Colon (tissue), 2 donors: Measurements from ENCODE around the gene ZFHX3.
"Not testable (repeated sequence)": the region's sequence is repeated elsewhere in the genome, so short reads cannot be mapped to it uniquely, and the experiment has no call there.

Experiments
- FAIRE-seq: peaks from 2 replicates; lab custom pipeline; 2012; peaks lifted over from hg19 to GRCh38; lab: Jason Lieb, UNC
- donor health status: control.
- donor health status: control.

Gene ZFHX3

GRCh38 chr16:73047536-73048291, at the start of gene ZFHX3:
ZFHX3 (minus strand) TSS chr16:73048128; CDS start chr16:72960145, 87,983 bp downstream.
- FAIRE-seq = no peak

GRCh38 chr16:73096510-73096909, 48.6 kb upstream of the ZFHX3 start:
- no peak for FAIRE-seq

- FAIRE-seq = no peak
Measured at GRCh38 chr16:73095885-73096421, 48.0 kb upstream of the ZFHX3 start.

GRCh38 chr16:73095142-73095820, 47.4 kb upstream of the ZFHX3 start:
- FAIRE-seq = no peak

- no peak for FAIRE-seq
Measured at GRCh38 chr16:73094371-73094770, 46.4 kb upstream of the ZFHX3 start.

GRCh38 chr16:73093146-73094144, 45.5 kb upstream of the ZFHX3 start:
- FAIRE-seq = no peak

- FAIRE-seq = no peak
Measured at GRCh38 chr16:73092236-73092781, 44.4 kb upstream of the ZFHX3 start.

GRCh38 chr16:73091174-73091573, 43.2 kb upstream of the ZFHX3 start:
- no peak for FAIRE-seq

GRCh38 chr16:73089420-73089819, 41.5 kb upstream of the ZFHX3 start:
- no peak for FAIRE-seq

GRCh38 chr16:73086108-73086507, 38.2 kb upstream of the ZFHX3 start:
- no peak for FAIRE-seq

GRCh38 chr16:73083271-73083670, 35.3 kb upstream of the ZFHX3 start:
- FAIRE-seq = no peak

GRCh38 chr16:73082634-73083051, 34.7 kb upstream of the ZFHX3 start:
- not testable (repeated sequence) for FAIRE-seq

- no peak for FAIRE-seq
Measured at GRCh38 chr16:73080931-73081330, 33.0 kb upstream of the ZFHX3 start.

- FAIRE-seq = no peak
Measured at GRCh38 chr16:73076324-73076810, 28.4 kb upstream of the ZFHX3 start.

- FAIRE-seq = no peak
Measured at GRCh38 chr16:73074382-73074781, 26.5 kb upstream of the ZFHX3 start.

GRCh38 chr16:73072051-73072450, 24.1 kb upstream of the ZFHX3 start:
- not testable (repeated sequence) for FAIRE-seq

GRCh38 chr16:73071131-73071940, 23.4 kb upstream of the ZFHX3 start:
- FAIRE-seq = no peak

- FAIRE-seq = no peak
Measured at GRCh38 chr16:73069581-73070262, 21.8 kb upstream of the ZFHX3 start.

- FAIRE-seq = no peak
Measured at GRCh38 chr16:73068541-73069401, 20.8 kb upstream of the ZFHX3 start.
